Stimulated activated CD8-positive, alpha-beta memory T cell treated with anti-CD3 and anti-CD28 coated beads, Interleukin-15, amount 100 ng/mL, for 4 hours (primary cell): ENCODE data around the gene VAC14.

Experiments used
- DNase-seq, 2 donors: peaks; one replicate each; pipeline ENCODE4 v3.0.0-alpha.2; 2020; ENCODE audit warnings: low read depth in 2 of 2

VAC14 gene

GRCh38 chr16:70692873-70693671, 107.9 kb downstream of the VAC14 start:
- DNase-seq, result no peak

GRCh38 chr16:70692130-70692872, 108.7 kb downstream of the VAC14 start:
- no peak for DNase-seq

- no peak for DNase-seq
These were observed 109.5 kb downstream of the VAC14 start for GRCh38 chr16:70691223-70692129.

GRCh38 chr16:70689970-70690891, 110.7 kb downstream of the VAC14 start:
- DNase-seq, result no peak

- DNase-seq, result no peak
These were observed 111.7 kb downstream of the VAC14 start for GRCh38 chr16:70689035-70689969.

- no peak for DNase-seq
These were observed 112.7 kb downstream of the VAC14 start for GRCh38 chr16:70688246-70688742.

- no peak for DNase-seq
These were observed 113.2 kb downstream of the VAC14 start for GRCh38 chr16:70687671-70688245.

- no peak for DNase-seq
These were observed 113.9 kb downstream of the VAC14 start for GRCh38 chr16:70687102-70687511.

GRCh38 chr16:70686376-70687101, 114.4 kb downstream of the VAC14 start:
- DNase-seq, result no peak

GRCh38 chr16:70685938-70686375, 115.0 kb downstream of the VAC14 start, which contains the start of gene MTSS2:
TSS of gene MTSS2 (minus strand) at chr16:70686053. CDS start at chr16:70685791, 262 bp downstream.
- DNase-seq, result no peak

- DNase-seq, result no peak
These were observed 115.7 kb downstream of the VAC14 start for GRCh38 chr16:70685061-70685937.

- no peak for DNase-seq
These were observed 116.6 kb downstream of the VAC14 start for GRCh38 chr16:70684146-70685060.

- no peak for DNase-seq
These were observed 117.6 kb downstream of the VAC14 start for GRCh38 chr16:70683146-70683944.

- no peak for DNase-seq
These were observed 118.5 kb downstream of the VAC14 start for GRCh38 chr16:70682239-70683145.
